CD4-positive, alpha-beta T cell (primary cell): ENCODE data around the gene ADAMTS19. TPM values are rescaled to one million over a fixed set of nuclear protein-coding genes. Genes with fewer than 3 reads are reported as not detected.

Experiments used
- ATAC-seq: fragments of 200-7000 bp; cut with Tn5 transposase; one replicate; pipeline ENCODE4 v1.10.0; 2022; ENCODE audit warnings: mild to moderate bottlenecking; ENCODE audit not compliant: poor library complexity
- CTCF ChIA-PET: fragments of 350-600 bp; sonication (Branson Sonifier 250); formaldehyde crosslinking; loops from one replicate; lab custom pipeline; 2021; ENCODE audit warnings: antibody characterized with exemption, inconsistent platforms; lab: Charles Lee
- POLR2A ChIA-PET: fragments of 350-600 bp; sonication (Branson Sonifier 250); formaldehyde crosslinking; loops from one replicate; lab custom pipeline; 2021; ENCODE audit warnings: antibody characterized with exemption, inconsistent platforms; lab: Charles Lee
- DNase-seq, 14 experiments: peaks; one replicate each; pipeline ENCODE4 v3.0.0-alpha.2; 2013 to 2020; ENCODE audit warnings: mixed read lengths in 2 of 14
- H3K27ac ChIP-seq, 2 donors: one replicate each; pipeline versions ENCODE4 v1.5.1 to v1.7.0; 2013; ENCODE audit warnings: low read length in 2 of 2, low read depth in 1 of 2, mild to moderate bottlenecking in 1 of 2
- H3K27me3 ChIP-seq, 2 experiments: 1 replicate in 1 of 2; 2 replicates in 1 of 2; pipeline versions ENCODE4 v1.6.1 to v1.7.0; 2013; ENCODE audit warnings: low read length in 2 of 2, control low read depth in 1 of 2, mild to moderate bottlenecking in 1 of 2, moderate library complexity in 1 of 2; ENCODE audit not compliant: insufficient read depth in 2 of 2, control insufficient read depth in 1 of 2
- H3K36me3 ChIP-seq: one replicate; pipeline ENCODE4 v1.6.1; 2013; ENCODE audit warnings: low read length, control low read depth; ENCODE audit not compliant: insufficient read depth
- H3K4me1 ChIP-seq: one replicate; pipeline ENCODE4 v1.6.1; 2013; ENCODE audit warnings: low read length, control low read depth; ENCODE audit not compliant: insufficient read depth
- H3K4me3 ChIP-seq: one replicate; pipeline ENCODE4 v1.5.1; 2013; ENCODE audit warnings: mild to moderate bottlenecking, low read length, moderate library complexity
- H3K9me3 ChIP-seq, 2 experiments: 1 replicate in 1 of 2; 2 replicates in 1 of 2; pipeline versions ENCODE4 v1.6.1 to v1.7.0; 2013; ENCODE audit warnings: low read length in 2 of 2, mild to moderate bottlenecking in 2 of 2, control low read depth in 1 of 2, moderate library complexity in 1 of 2; ENCODE audit not compliant: control insufficient read depth in 1 of 2, insufficient read depth in 1 of 2
- H3K27ac Mint-ChIP-seq: one replicate; pipeline ENCODE4 v1.8.0; 2020; ENCODE audit warnings: mixed read lengths
- H3K27me3 Mint-ChIP-seq: one replicate; pipeline ENCODE4 v1.8.0; 2021; ENCODE audit warnings: mixed read lengths
- H3K36me3 Mint-ChIP-seq: one replicate; pipeline ENCODE4 v1.8.0; 2021; ENCODE audit warnings: low read depth, mixed read lengths
- H3K4me1 Mint-ChIP-seq: one replicate; pipeline ENCODE4 v1.8.0; 2021; ENCODE audit warnings: low read depth, mixed read lengths
- H3K4me3 Mint-ChIP-seq: one replicate; pipeline ENCODE4 v1.8.0; 2020; ENCODE audit warnings: mild to moderate bottlenecking, mixed read lengths
- H3K9me3 Mint-ChIP-seq: one replicate; pipeline ENCODE4 v1.8.0; 2020; ENCODE audit warnings: mixed read lengths
- CTCF ChIP-seq: fragments of 200-600 bp; IDR thresholded peaks from one replicate; pipeline ENCODE4 v1.8.0; 2022; ENCODE audit warnings: antibody characterized with exemption, mild to moderate bottlenecking
- intact Hi-C, 2 experiments: fragments of 100-400 bp; cut with DNase I in 1 of 2; cut with micrococcal nuclease in 1 of 2; formaldehyde crosslinking; loops; one replicate each; pipeline versions ENCODE4 v1.15.1 to v1.9.0; 2023 to 2025; cut with DNase I, micrococcal nuclease
- total RNA-seq, 174 experiments: library from RNA in 2 of 174; stranded (reverse) in 2 of 174; gene quantifications; one replicate each; pipeline ENCODE4 v1.2.3 and lab custom pipeline; 2021 to 2026

Gene ADAMTS19
- total RNA-seq, 2 experiments from 2014 or later = not detected

DNA sequence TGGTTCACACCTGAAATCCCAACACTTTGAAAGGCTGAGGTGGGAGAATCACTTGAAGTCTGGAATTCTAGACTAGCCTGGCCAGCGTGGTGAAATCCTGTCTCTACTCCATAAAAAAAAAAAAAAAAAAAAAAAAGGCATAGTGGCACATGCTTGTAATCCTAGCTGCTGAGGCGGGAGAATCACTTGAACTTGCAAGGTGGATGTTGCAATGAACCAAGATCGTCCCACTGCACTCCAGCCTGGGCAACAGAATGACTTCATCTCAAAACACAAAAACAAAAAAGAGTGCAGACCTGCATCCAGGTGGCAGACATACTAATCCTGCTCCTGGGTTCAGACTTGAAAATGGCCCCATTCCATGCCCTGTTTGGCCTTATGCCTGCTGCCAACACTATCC, 21.8 kb upstream of the ADAMTS19 start:
- Mint-ChIP-seq H3K4me3 (no peak overlapping the region), H3K27me3 (no peaks in the 10 kb centered on the region), H3K4me1 (no peaks in the 10 kb centered on the region), H3K9me3 (no peaks in the 10 kb centered on the region), H3K27ac (no peak overlapping the region), H3K36me3 (no peaks in the 10 kb centered on the region)
- H3K36me3 ChIP-seq = no peaks in the 10 kb centered on the region
- no peak for DNase-seq
- ChIA-PET POLR2A (no interaction called here), CTCF (no interaction called here)
- ATAC-seq = no peak
- H3K27me3 ChIP-seq = no peaks in the 10 kb centered on the region
- no peak overlapping the region for H3K4me3 ChIP-seq
- TF ChIP-seq CTCF = no peak
- no peaks in the 10 kb centered on the region for H3K9me3 ChIP-seq
- intact Hi-C loops = no loop called here
- H3K27ac ChIP-seq = no peak overlapping the region
- H3K4me1 ChIP-seq = no peaks in the 10 kb centered on the region

GRCh38 chr5:129440424-129440823, 19.7 kb upstream of the ADAMTS19 start:
- H3K9me3 ChIP-seq = no peaks in the 10 kb centered on the region
- no peak for TF ChIP-seq CTCF
- no peaks in the 10 kb centered on the region for H3K27me3 Mint-ChIP-seq
- no peaks in the 10 kb centered on the region for H3K9me3 Mint-ChIP-seq
- H3K27ac ChIP-seq = no peak overlapping the region
- no peaks in the 10 kb centered on the region for H3K27me3 ChIP-seq
- intact Hi-C loops = no loop called here
- H3K4me1 ChIP-seq = no peaks in the 10 kb centered on the region
- ChIA-PET CTCF (no interaction called here), POLR2A (no interaction called here)
- no peak for DNase-seq
- no peaks in the 10 kb centered on the region for H3K4me1 Mint-ChIP-seq
- H3K36me3 Mint-ChIP-seq = no peaks in the 10 kb centered on the region
- ATAC-seq = no peak
- no peaks in the 10 kb centered on the region for H3K36me3 ChIP-seq
- no peak overlapping the region for H3K4me3 Mint-ChIP-seq
- H3K4me3 ChIP-seq = no peak overlapping the region
- H3K27ac Mint-ChIP-seq = no peak overlapping the region

GRCh38 chr5:129441096-129441495, 19.0 kb upstream of the ADAMTS19 start:
- CTCF ChIA-PET = no interaction called here
- no peak overlapping the region for H3K4me3 ChIP-seq
- TF ChIP-seq CTCF = no peak
- H3K36me3 ChIP-seq = no peaks in the 10 kb centered on the region
- Mint-ChIP-seq H3K27me3 (no peaks in the 10 kb centered on the region), H3K27ac (no peak overlapping the region), H3K36me3 (no peaks in the 10 kb centered on the region), H3K9me3 (no peaks in the 10 kb centered on the region), H3K4me1 (no peaks in the 10 kb centered on the region), H3K4me3 (no peak overlapping the region)
- H3K27me3 ChIP-seq = no peaks in the 10 kb centered on the region
- H3K27ac ChIP-seq = no peak overlapping the region
- no peaks in the 10 kb centered on the region for H3K9me3 ChIP-seq
- no peaks in the 10 kb centered on the region for H3K4me1 ChIP-seq
- intact Hi-C loops = no loop called here
- DNase-seq (no peak), ATAC-seq (no peak)
- POLR2A ChIA-PET = no interaction called here
